Neural crest cell (in vitro differentiated cells): ENCODE measurements around the gene MCCD1. TPM values are rescaled to one million over a fixed set of nuclear protein-coding genes. Genes with fewer than 3 reads are reported as not detected.
"Not testable (repeated sequence)": the region's sequence is repeated elsewhere in the genome, so short reads cannot be mapped to it uniquely, and the experiment has no call there.

Experiments
- DNase-seq: peaks from one replicate; pipeline ENCODE4 v3.0.0; 2021; ENCODE audit warnings: low read depth, mixed read lengths, low spot score
- H3K27ac Mint-ChIP-seq: one replicate; pipeline ENCODE4 v1.8.0; 2021; ENCODE audit warnings: mild to moderate bottlenecking, mixed read lengths; ENCODE audit not compliant: unreplicated experiment
- H3K27me3 Mint-ChIP-seq: 2 replicates; pipeline ENCODE4 v1.8.0; 2021; ENCODE audit warnings: low read depth, mild to moderate bottlenecking, mixed read lengths
- H3K36me3 Mint-ChIP-seq: 2 replicates; pipeline ENCODE4 v1.8.0; 2021; ENCODE audit warnings: low read depth, mild to moderate bottlenecking, mixed read lengths
- H3K4me1 Mint-ChIP-seq: 2 replicates; pipeline ENCODE4 v1.8.0; 2021; ENCODE audit warnings: mixed read lengths
- H3K4me3 Mint-ChIP-seq: one replicate; pipeline ENCODE4 v1.8.0; 2021; ENCODE audit warnings: mild to moderate bottlenecking, mixed read lengths
- H3K9me3 Mint-ChIP-seq: 2 replicates; pipeline ENCODE4 v1.8.0; 2021; ENCODE audit warnings: mixed read lengths
- total RNA-seq: library from RNA; stranded (reverse); gene quantifications from 2 replicates; pipeline ENCODE4 v1.2.1, GENCODE V29; 2021
- TF ChIP-seq, protein P1 (sequence below): fragments of 200-600 bp; sonication (generic); conservative IDR thresholded peaks from 2 replicates; pipeline ENCODE4 v1.5.0; 2021; ENCODE audit warnings: antibody characterized with exemption, mild to moderate bottlenecking

The MCCD1 gene
- total RNA-seq, 1 donor from 2014 or later: not detected

DNA sequence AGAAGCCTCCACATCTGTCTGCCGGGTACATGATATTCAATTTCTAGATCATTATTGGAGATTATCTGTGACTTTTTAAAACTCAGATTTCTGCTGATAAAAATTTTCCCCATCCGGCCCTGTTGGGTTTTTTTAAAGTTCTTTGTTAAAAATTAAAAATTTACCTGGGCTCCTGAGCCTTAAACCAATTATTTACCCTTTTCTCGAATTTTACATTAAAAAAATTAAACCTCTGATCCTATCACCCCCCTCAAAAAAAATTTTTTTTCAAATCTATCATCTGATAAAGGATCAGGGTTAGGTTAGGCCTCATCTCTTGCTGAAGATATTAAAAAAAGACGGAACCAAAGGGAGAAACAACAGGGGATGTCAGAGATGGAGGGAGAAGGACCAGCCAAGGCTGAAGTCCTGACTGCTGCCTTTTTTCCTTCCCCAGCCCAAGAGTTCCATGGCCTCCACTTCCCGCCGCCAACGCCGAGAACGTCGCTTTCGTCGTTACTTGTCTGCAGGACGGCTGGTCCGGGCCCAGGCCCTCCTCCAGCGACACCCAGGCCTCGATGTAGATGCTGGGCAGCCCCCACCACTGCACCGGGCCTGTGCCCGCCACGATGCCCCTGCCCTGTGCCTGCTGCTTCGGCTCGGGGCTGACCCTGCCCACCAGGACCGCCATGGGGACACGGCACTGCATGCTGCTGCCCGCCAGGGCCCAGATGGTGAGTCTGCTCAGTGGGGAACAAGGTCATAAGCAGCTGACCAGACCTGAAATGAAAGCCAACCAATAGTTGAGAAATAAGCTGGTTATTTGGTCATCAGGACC, 19.2 kb downstream of the MCCD1 start:
- H3K4me3 Mint-ChIP-seq: peak overlapping the region; percentile 87
- H3K36me3 Mint-ChIP-seq: no peaks in the 10 kb centered on the region

DNA sequence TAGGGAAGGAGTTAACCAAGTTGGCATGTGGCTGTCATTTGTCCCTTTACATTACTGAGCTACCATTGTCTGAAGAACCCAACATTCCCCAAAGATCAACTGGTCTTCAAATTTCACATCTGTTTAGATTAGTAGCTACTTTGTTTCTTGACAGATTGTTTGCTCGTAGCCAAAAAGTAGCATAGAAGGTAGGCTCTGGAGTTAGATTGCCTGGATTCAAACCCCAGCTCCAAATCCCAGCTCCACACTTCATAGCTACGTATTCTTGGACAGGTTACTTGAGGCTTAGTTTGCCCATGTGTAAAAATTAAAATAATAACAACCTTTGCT, 19.7 kb downstream of the MCCD1 start:
- Mint-ChIP-seq H3K27me3 (no peaks in the 10 kb centered on the region), H3K36me3 (no peaks in the 10 kb centered on the region), H3K9me3 (no peaks in the 10 kb centered on the region), H3K27ac (no peak overlapping the region), H3K4me1 (peaks cover 36% of the 10 kb centered on the region), H3K4me3 (peak overlapping the region; percentile 63)
- no peak for DNase-seq
- TF ChIP-seq, protein P1, sequence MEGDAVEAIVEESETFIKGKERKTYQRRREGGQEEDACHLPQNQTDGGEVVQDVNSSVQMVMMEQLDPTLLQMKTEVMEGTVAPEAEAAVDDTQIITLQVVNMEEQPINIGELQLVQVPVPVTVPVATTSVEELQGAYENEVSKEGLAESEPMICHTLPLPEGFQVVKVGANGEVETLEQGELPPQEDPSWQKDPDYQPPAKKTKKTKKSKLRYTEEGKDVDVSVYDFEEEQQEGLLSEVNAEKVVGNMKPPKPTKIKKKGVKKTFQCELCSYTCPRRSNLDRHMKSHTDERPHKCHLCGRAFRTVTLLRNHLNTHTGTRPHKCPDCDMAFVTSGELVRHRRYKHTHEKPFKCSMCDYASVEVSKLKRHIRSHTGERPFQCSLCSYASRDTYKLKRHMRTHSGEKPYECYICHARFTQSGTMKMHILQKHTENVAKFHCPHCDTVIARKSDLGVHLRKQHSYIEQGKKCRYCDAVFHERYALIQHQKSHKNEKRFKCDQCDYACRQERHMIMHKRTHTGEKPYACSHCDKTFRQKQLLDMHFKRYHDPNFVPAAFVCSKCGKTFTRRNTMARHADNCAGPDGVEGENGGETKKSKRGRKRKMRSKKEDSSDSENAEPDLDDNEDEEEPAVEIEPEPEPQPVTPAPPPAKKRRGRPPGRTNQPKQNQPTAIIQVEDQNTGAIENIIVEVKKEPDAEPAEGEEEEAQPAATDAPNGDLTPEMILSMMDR: no peak

More for the DNA sequence above, 19.2 kb downstream of the MCCD1 start:
- no peaks in the 10 kb centered on the region for H3K9me3 Mint-ChIP-seq
- no peaks in the 10 kb centered on the region for H3K27me3 Mint-ChIP-seq
- DNase-seq: no peak
- TF ChIP-seq, protein P1: no peak
- peaks cover 40% of the 10 kb centered on the region for H3K4me1 Mint-ChIP-seq
- H3K27ac Mint-ChIP-seq: peak overlapping the region; percentile 91

DNA sequence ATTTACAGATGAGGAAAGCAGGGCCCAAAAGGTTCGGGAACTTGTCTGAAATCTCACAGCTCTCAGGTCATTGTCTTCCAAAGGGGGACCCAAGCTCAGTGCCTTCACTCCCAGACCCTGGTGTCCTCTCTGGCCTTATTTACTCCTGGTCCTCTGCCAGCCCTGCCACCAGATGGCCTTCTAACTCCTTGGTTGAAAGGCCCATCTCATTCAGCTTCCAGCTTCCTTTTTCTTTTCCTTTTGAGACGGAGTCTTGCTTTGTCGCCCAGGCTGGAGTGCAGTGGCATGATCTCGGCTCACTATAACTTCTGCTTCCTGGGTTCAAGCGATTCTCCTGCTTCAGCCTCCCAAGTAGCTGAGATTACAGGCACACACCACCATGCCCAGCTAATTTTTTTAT, 22.6 kb downstream of the MCCD1 start:
- H3K36me3 Mint-ChIP-seq, H3K27me3 Mint-ChIP-seq, H3K27ac Mint-ChIP-seq, H3K9me3 Mint-ChIP-seq, DNase-seq: not testable (repeated sequence)
- H3K4me3 Mint-ChIP-seq: peak overlapping the region; percentile 54
- TF ChIP-seq, protein P1: peak; percentile 52
- peaks cover 27% of the 10 kb centered on the region for H3K4me1 Mint-ChIP-seq

DNA sequence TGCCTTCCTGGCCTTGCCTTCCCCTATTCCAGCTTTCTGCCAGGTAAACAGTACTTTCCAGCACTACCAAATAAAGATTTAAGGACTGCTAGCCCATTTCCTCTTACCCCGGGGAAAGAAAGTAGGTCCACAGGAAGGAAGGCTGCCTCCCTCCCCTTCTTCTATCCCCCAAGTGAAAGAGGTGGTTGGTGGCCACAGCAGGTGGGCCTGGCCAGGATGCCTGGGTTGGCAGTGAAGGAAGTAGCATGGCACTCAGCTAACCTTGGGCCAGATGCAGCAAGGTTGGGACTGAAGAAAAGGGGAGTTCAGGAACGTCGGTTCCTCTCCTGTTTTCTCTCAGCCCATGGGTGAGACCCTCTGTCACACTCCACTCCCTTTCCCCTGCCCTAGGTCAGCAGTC, 27.5 kb downstream of the MCCD1 start:
- TF ChIP-seq, protein P1: no peak
- DNase-seq: no peak
- Mint-ChIP-seq H3K9me3 (no peaks in the 10 kb centered on the region), H3K4me1 (peaks cover 18% of the 10 kb centered on the region), H3K4me3 (no peak overlapping the region), H3K36me3 (peaks cover 11% of the 10 kb centered on the region), H3K27ac (no peak overlapping the region), H3K27me3 (no peaks in the 10 kb centered on the region)

DNA sequence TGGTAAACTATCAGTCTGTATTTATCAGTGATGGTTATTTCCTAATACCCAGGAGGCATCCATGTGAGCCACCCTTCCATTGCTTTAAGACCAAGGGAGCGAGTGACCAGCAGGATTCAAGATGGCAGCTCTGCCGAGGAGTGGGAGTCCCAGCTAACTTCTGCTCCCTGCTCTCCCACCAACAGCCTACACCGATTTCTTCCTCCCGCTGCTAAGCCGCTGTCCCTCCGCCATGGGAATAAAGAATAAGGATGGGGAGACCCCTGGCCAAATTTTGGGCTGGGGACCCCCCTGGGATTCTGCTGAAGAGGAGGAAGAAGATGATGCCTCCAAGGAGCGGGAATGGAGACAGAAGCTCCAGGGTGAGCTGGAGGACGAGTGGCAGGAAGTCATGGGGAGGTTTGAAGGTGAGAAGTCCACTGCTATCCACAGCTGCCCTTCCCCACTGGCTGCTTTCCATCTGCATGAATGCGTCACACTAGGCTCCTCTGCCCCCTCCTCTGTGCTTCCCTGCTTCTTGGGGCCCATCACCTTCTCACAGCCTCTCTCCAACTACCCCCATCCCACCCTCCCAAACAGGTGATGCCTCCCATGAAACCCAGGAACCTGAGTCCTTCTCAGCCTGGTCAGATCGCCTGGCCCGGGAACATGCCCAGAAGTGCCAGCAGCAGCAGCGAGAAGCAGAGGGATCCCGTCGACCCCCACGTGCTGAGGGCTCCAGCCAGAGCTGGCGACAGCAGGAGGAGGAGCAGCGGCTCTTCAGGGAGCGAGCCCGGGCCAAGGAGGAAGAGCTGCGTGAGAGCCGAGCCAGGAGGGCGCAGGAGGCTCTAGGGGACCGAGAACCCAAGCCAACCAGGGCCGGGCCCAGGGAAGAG, 28.9 kb downstream of the MCCD1 start:
- DNase-seq: no peak
- Mint-ChIP-seq H3K4me3 (no peak overlapping the region), H3K36me3 (peaks cover 16% of the 10 kb centered on the region), H3K27me3 (no peaks in the 10 kb centered on the region), H3K9me3 (no peaks in the 10 kb centered on the region), H3K4me1 (peaks cover 18% of the 10 kb centered on the region), H3K27ac (no peak overlapping the region)
- TF ChIP-seq, protein P1: no peak
